GM12878 (cell line): Measurements from ENCODE around the gene RASD1. TPM values are rescaled to one million over a fixed set of nuclear protein-coding genes. Genes with fewer than 3 reads are reported as not detected.

Experiments used
- ATAC-seq: fragments of 200-7000 bp; cut with Tn5 transposase; 3 replicates; pipeline ENCODE4 v1.9.1; 2020; ENCODE audit warnings: mild to moderate bottlenecking, moderate library complexity
- BruUV-seq: library from RNA; stranded (reverse); fragments of 400-500 nt; replicated peaks from 2 replicates; lab custom pipeline; 2021; lab: Mats Ljungman, UMichigan
- CTCF ChIA-PET: fragments of 300-600 bp; sonication (Branson Sonifier 250); formaldehyde crosslinking; extraction: SDS; loops from one replicate; lab custom pipeline; 2021; ENCODE audit warnings: inconsistent platforms; lab: Yijun Ruan, JAX
- POLR2A ChIA-PET: fragments of 350-600 bp; formaldehyde crosslinking; extraction: SDS; loops from one replicate; lab custom pipeline; 2021; ENCODE audit warnings: inconsistent platforms; lab: Charles Lee
- RAD21 ChIA-PET: fragments of 300-600 bp; sonication (Branson Sonifier 250); formaldehyde crosslinking; loops from one replicate; lab custom pipeline; 2023; ENCODE audit warnings: antibody characterized with exemption; ENCODE audit not compliant: unreplicated experiment; lab: Charles Lee
- SMC1A ChIA-PET: fragments of 300-600 bp; sonication (Branson Sonifier 250); formaldehyde crosslinking; loops from one replicate; lab custom pipeline; 2023; ENCODE audit not compliant: unreplicated experiment, uncharacterized antibody; lab: Charles Lee
- DNase-seq: peaks from one replicate; pipeline ENCODE4 v3.0.0-alpha.2; 2011; ENCODE audit warnings: low read depth, low spot score
- FAIRE-seq: peaks from 3 replicates; lab custom pipeline; 2011; peaks lifted over from hg19 to GRCh38; lab: Jason Lieb, UNC
- H2AFZ ChIP-seq: 2 replicates; pipeline ENCODE4 v1.6.0; 2011; ENCODE audit warnings: low read depth, low read length, control low read depth; ENCODE audit not compliant: control insufficient read depth
- H3K27ac ChIP-seq: 2 replicates; pipeline ENCODE4 v1.5.1; 2011; ENCODE audit warnings: control low read depth; ENCODE audit not compliant: control insufficient read depth, insufficient read depth
- H3K27me3 ChIP-seq, 2 experiments: replicated peaks in 1 of 2; 2 replicates each; pipeline versions ENCODE4 v1.6.0 to v1.6.1; 2011; ENCODE audit warnings: low read length in 1 of 2; ENCODE audit not compliant: control insufficient read depth in 2 of 2, insufficient read depth in 2 of 2
- H3K36me3 ChIP-seq, 2 experiments: 2 replicates each; pipeline ENCODE4 v1.5.1; 2011; ENCODE audit warnings: low read length in 1 of 2; ENCODE audit not compliant: control insufficient read depth in 2 of 2, insufficient read depth in 2 of 2
- H3K4me1 ChIP-seq: 2 replicates; pipeline ENCODE4 v1.6.1; 2011; ENCODE audit warnings: mild to moderate bottlenecking, low read length, moderate library complexity, mixed read lengths; ENCODE audit not compliant: control insufficient read depth, insufficient read depth
- H3K4me2 ChIP-seq: 2 replicates; pipeline ENCODE4 v1.6.0; 2011; ENCODE audit warnings: control low read depth; ENCODE audit not compliant: control insufficient read depth, insufficient read depth
- H3K4me3 ChIP-seq: fragments of 200-600 bp; sonication (generic); 2 replicates; pipeline ENCODE4 v1.5.1; 2016
- H3K79me2 ChIP-seq: 2 replicates; pipeline ENCODE4 v1.6.0; 2011; ENCODE audit warnings: low read length; ENCODE audit not compliant: control insufficient read depth, insufficient read depth
- H3K9ac ChIP-seq: 2 replicates; pipeline ENCODE4 v1.8.0; 2011; ENCODE audit warnings: low read length, control low read depth, mixed read lengths; ENCODE audit not compliant: control insufficient read depth, insufficient read depth
- H3K9me3 ChIP-seq: replicated peaks from 3 replicates; pipeline ENCODE4 v1.5.1; 2011; ENCODE audit warnings: mild to moderate bottlenecking, low read length; ENCODE audit not compliant: control insufficient read depth, insufficient read depth
- H4K20me1 ChIP-seq: 2 replicates; pipeline ENCODE4 v1.6.0; 2011; ENCODE audit not compliant: control insufficient read depth, insufficient read depth
- ATF7 ChIP-seq: fragments of 450-650 bp; IDR thresholded peaks from 2 replicates; pipeline ENCODE4 v1.6.1; 2016; ENCODE audit warnings: low read depth, mild to moderate bottlenecking
- EGR1 ChIP-seq, 2 experiments: IDR thresholded peaks; 1 replicate in 1 of 2; 2 replicates in 1 of 2; pipeline ENCODE4 v1.6.1; 2011 to 2012; ENCODE audit warnings: low read depth in 2 of 2, low read length in 2 of 2, borderline replicate concordance in 1 of 2, mild to moderate bottlenecking in 1 of 2, moderate library complexity in 1 of 2
- FOXM1 ChIP-seq: IDR thresholded peaks from 2 replicates; pipeline ENCODE4 v1.6.1; 2012; ENCODE audit warnings: low read depth, mild to moderate bottlenecking, inconsistent platforms, low read length, moderate library complexity
- IKZF1 ChIP-seq: fragments of 450-650 bp; conservative IDR thresholded peaks from 2 replicates; pipeline ENCODE4 v1.6.1; 2017; ENCODE audit warnings: antibody characterized with exemption, mild to moderate bottlenecking
- NKRF ChIP-seq: fragments of 450-650 bp; conservative IDR thresholded peaks from 2 replicates; pipeline ENCODE4 v1.6.1; 2017; ENCODE audit warnings: mild to moderate bottlenecking, moderate library complexity
- ZNF384 ChIP-seq: IDR thresholded peaks from 2 replicates; pipeline ENCODE4 v1.6.1; 2012; ENCODE audit warnings: low read depth, mild to moderate bottlenecking, low read length, improper control_type of control experiment, borderline replicate concordance
- whole genome bisulfite sequencing: methylation state at CpG from one replicate; pipeline ENCODE4 v1.1.6; 2016; ENCODE audit warnings: low lambda C conversion rate; ENCODE audit not compliant: insufficient replicate concordance, insufficient coverage; ENCODE audit errors: missing lambda C conversion rate; 5-methylcytosine and 5-hydroxymethylcytosine counted together
- in situ Hi-C: fragments of 300-500 bp; cut with MboI; formaldehyde crosslinking; loops from 9 replicates; pipeline ENCODE4 v1.14.3; 2018; ENCODE audit warnings: mixed read lengths
- intact Hi-C: fragments of 100-400 bp; cut with micrococcal nuclease; formaldehyde crosslinking; loops from one replicate; pipeline ENCODE4 v1.14.2; 2022; ENCODE audit not compliant: unreplicated experiment
- polyA plus RNA-seq, 11 experiments: library from polyadenylated mRNA; depleted of rRNA in 4 of 11; unstranded in 6 of 11; stranded (reverse) in 5 of 11; fragments of >200 nt; fragmentation: Nextera tagmentation in 4 of 11; fragmentation: Illumina TruSeq in 1 of 11; extraction: Ambion mirVana in 4 of 11; extraction: Trizol in 1 of 11; gene quantifications; 1 replicate in 1 of 11; 2 replicates in 10 of 11; pipeline versions ENCODE4 v1.2.1 to v1.2.3, GENCODE V29; 2011 to 2016; ENCODE audit warnings: inconsistent platforms in 2 of 11, missing spikeins in 2 of 11, low read depth in 1 of 11
- total RNA-seq, 4 experiments: library from RNA; depleted of rRNA in 3 of 4; stranded (reverse); fragments of >200 nt in 3 of 4; fragmentation: Illumina TruSeq in 1 of 4; extraction: Trizol in 1 of 4; gene quantifications; 2 replicates each; pipeline versions ENCODE4 v1.2.1 to v1.2.3, GENCODE V29; 2013 to 2021

The RASD1 gene
- total and polyA plus RNA-seq, 10 of the 15 experiments (the other 5 are each of a cell fraction or from before 2014, with no cell fraction given), result 0.14 to 0.33 TPM; not detected in 8

- TF ChIP-seq FOXM1 (no peak), NKRF (no peak), ZNF384 (no peak)
Observed at GRCh38 chr17:17448076-17448475, 48.1 kb downstream of the RASD1 start (continued).

- FAIRE-seq, result no peak
- CTCF ChIA-PET, result no interaction called here
- in situ Hi-C loops, result no loop called here
Observed at GRCh38 chr17:17447264-17447663, 48.9 kb downstream of the RASD1 start.

More at GRCh38 chr17:17447264-17447663, 48.9 kb downstream of the RASD1 start:
- ChIA-PET RAD21 (no interaction called here), SMC1A (no interaction called here), POLR2A (no interaction called here)
- TF ChIP-seq EGR1 (IDR thresholded peaks at IDR 0.05; ENCODE audit: borderline replicate concordance in 1 of 2, low read depth in 2 of 2, low read length in 2 of 2) (no peak), ATF7 (no peak), IKZF1 (no peak)
- H3K27me3 ChIP-seq, result peaks cover 2 to 4% of the 10 kb centered on the region in 2 experiments; a peak in 1 of 4 replicates
- H3K9me3 ChIP-seq, result no peaks in the 10 kb centered on the region
- H3K27ac ChIP-seq, result no peak overlapping the region
- WGBS, result 23% methylated on average over 5 of the region's 5 CpGs
- no peak overlapping the region for H3K9ac ChIP-seq
- H4K20me1 ChIP-seq, result no peaks in the 10 kb centered on the region
- H3K4me3 ChIP-seq, result no peak overlapping the region
- DNase-seq, result no peak
- ATAC-seq, result no peak
- H2AFZ ChIP-seq, result no peak overlapping the region
- no TSS peak for BruUV-seq
- H3K4me1 ChIP-seq, result no peaks in the 10 kb centered on the region
- intact Hi-C loops, result no loop called here
- H3K4me2 ChIP-seq, result no peak overlapping the region
- no peaks in the 10 kb centered on the region for H3K79me2 ChIP-seq
- no peaks in the 10 kb centered on the region for H3K36me3 ChIP-seq
